ENCODE measurements around the gene NUDCD3.
"Not testable (repeated sequence)": the region's sequence is repeated elsewhere in the genome, so short reads cannot be mapped to it uniquely, and the experiment has no call there.

Gene NUDCD3

DNA sequence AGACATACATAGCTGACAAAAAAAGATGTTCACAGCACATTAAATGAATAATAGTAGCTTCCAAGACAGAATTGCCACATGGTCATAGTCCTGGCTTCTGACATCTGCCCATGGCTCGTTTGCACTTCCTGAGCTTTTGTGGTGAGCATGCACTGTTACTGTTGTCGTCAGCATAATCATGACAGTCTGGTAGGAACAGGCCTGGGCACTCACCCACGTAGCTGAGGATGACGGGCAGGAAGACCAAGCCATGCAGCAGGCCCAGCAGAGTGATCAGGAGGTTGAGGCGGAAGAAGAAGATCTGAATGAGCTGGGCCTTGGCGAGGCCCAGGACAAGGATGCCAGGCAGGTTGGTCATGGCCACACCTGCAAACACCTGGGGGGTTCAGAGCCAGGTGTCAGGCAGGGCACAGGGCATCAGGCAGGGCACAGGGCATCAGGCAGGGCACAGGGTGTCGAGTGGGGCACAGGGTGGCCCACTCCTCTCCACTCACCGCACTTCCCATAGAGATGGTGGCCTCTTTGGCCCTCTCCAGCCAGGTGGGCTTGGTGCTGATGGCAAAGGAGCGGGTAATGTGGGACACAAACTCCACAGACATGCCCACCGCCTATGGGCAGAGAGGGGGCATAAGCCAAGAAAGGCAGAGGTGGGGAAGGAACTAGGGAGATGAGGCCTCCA, 25.3 kb upstream of the NUDCD3 start:
- Histone ChIP-seq H3K4me3 (ENCODE audit: low read length) (no peak overlapping the region), H3K27me3 (ENCODE audit: insufficient read depth, low read length) (no peaks in the 10 kb centered on the region; the same call in 1 of the 2 replicates), H3K36me3 (ENCODE audit: insufficient read depth, low read length) (no peaks in the 10 kb centered on the region), H3K9ac (ENCODE audit: low read depth, low read length) (no peak overlapping the region), H3K9me3 (ENCODE audit: insufficient read depth, low read depth, low read length) (no peaks in the 10 kb centered on the region), H3K27ac (ENCODE audit: low read depth, low read length) (no peak overlapping the region), H3K4me1 (ENCODE audit: insufficient read depth, low read length) (no peaks in the 10 kb centered on the region)
- 90% methylated on average over 10 of the region's 10 CpGs for WGBS

DNA sequence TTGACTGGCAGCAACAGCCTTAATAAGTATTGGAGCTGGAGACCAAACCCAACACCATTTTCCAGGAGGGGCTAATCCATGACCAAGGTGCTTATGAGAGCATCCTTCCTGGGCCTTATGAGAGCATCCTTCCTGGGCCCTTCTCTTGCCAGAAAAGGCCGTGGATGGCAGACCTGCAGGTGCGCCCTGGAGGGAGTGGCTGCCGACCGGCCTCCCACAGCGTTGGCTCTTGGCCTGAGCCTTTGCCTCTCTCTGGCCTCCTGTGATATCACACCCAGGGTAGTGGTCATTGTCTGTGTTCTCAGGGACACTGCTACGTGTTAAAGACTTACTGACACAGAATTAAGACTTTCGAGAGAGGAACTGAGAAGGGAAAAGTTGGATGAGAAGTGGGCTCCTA, 22.3 kb upstream of the NUDCD3 start:
- Histone ChIP-seq H3K27me3 (ENCODE audit: insufficient read depth, low read length) (no peaks in the 10 kb centered on the region), H3K4me1 (ENCODE audit: insufficient read depth, low read length) (no peaks in the 10 kb centered on the region), H3K4me3 (ENCODE audit: low read length) (no peak overlapping the region), H3K9ac (ENCODE audit: low read depth, low read length) (no peak overlapping the region), H3K27ac (ENCODE audit: low read depth, low read length) (no peak overlapping the region), H3K9me3 (ENCODE audit: insufficient read depth, low read depth, low read length) (0 out of 2 replicates have a peak, but pooled peaks cover 3% of the 10 kb centered on the region), H3K36me3 (ENCODE audit: insufficient read depth, low read length) (no peaks in the 10 kb centered on the region)
- 86% methylated on average over 7 of the region's 7 CpGs for WGBS

DNA sequence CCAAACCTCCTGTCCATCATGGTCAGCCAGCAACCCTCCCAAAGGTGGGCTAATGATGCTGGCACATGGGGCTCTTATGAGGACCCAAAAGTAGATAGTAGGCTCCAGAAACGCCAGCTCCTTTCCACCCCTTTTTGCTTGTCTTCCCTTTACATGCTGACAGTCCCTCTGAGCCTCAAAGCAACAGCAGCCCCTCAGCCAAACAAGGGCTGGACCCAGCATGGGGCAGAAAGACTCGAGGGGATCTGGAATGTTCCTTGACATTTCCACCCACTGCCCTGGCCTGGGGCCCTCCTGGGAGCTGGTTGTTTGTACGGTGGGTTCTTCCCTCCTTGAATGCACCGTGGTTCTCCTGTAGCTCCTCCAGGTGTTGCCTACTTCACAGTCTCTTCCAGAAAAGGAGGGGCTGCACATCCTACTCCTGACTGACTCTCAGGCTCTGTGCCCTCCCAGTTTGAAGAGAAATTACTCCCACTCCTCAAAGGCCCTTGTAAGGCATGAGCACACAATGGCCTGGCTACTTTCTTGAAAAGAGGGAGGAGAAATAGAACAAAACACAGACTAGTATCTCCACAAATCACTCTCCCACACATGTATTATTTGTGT, 21.5 kb upstream of the NUDCD3 start:
- H3K36me3 ChIP-seq (ENCODE audit: insufficient read depth, low read length) = no peaks in the 10 kb centered on the region
- WGBS = 68% methylated on average over 4 of the region's 4 CpGs
- no peaks in the 10 kb centered on the region for H3K27me3 ChIP-seq (ENCODE audit: insufficient read depth, low read length)

DNA sequence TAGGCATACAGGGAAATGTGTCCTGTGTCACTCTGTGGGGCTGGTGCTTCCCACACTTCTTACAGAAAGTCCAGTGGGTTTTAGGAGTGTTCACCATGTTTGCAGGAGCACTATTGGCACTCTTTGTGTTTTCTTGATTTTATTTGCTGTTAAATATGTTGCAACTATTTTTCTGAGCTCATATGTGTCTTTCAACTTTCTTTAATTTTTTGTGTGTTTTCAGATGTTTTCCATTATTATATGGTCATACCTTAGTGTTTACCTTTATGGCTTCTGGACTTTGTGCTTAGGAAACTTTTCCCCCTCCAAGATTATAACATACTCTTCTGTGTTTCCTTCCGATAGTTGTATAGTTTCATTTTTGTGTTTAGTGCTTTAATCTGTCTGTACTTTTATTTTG, 20.8 kb upstream of the NUDCD3 start:
- no CpG with 5 or more reads among the region's 1 CpG for WGBS
- no peak overlapping the region for H3K27ac ChIP-seq (ENCODE audit: low read depth, low read length)
- no peak overlapping the region for H3K9ac ChIP-seq (ENCODE audit: low read depth, low read length)
- H3K9me3 ChIP-seq (ENCODE audit: insufficient read depth, low read depth, low read length) = 0 out of 2 replicates have a peak, but pooled peaks cover 3% of the 10 kb centered on the region
- no peaks in the 10 kb centered on the region for H3K36me3 ChIP-seq (ENCODE audit: insufficient read depth, low read length)
- no peaks in the 10 kb centered on the region for H3K27me3 ChIP-seq (ENCODE audit: insufficient read depth, low read length)
- H3K4me1 ChIP-seq (ENCODE audit: insufficient read depth, low read length) = no peaks in the 10 kb centered on the region
- no peak overlapping the region for H3K4me3 ChIP-seq (ENCODE audit: low read length)

More for the DNA sequence above, 21.5 kb upstream of the NUDCD3 start:
- H3K4me1 ChIP-seq (ENCODE audit: insufficient read depth, low read length) = no peaks in the 10 kb centered on the region
- no peak overlapping the region for H3K9ac ChIP-seq (ENCODE audit: low read depth, low read length)
- H3K4me3 ChIP-seq (ENCODE audit: low read length) = no peak overlapping the region
- 0 out of 2 replicates have a peak, but pooled peaks cover 3% of the 10 kb centered on the region for H3K9me3 ChIP-seq (ENCODE audit: insufficient read depth, low read depth, low read length)
- no peak overlapping the region for H3K27ac ChIP-seq (ENCODE audit: low read depth, low read length)

DNA sequence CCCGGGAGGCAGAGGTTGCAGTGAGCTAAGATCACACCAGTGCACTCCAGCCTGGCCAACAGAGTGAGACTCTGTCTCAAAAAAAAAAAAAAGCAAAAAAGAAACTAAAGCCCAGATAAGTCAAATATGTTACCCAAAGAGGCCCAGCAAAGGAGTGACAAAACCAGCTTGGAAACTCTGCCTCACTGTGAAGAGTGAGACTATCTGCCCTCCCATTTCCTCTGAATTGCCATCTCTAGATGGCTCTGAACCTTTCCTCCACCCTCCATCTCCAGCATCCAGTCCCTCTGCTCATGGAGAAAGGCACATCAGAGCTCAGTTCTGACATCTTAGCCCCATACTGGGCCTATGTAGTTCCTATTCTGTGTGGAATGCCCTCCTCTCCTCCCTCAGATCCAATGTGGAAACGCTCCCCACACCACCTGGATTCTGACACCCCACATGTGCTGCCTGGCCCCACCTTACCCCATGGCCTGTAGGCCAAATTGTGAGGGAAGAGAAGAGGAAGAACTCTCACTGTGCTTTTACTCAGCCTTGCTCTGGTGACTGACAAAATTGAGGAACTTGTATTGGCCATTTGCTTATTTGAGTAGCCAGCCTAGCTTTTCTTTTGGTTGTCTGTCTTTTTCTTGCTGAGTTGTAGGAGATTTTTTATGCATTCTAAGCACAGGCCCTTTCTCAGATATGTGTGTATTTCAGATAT, 18.0 kb upstream of the NUDCD3 start:
- H3K4me3 ChIP-seq (ENCODE audit: low read length) = no peak overlapping the region
- WGBS = 69% methylated on average over 2 of the region's 2 CpGs

DNA sequence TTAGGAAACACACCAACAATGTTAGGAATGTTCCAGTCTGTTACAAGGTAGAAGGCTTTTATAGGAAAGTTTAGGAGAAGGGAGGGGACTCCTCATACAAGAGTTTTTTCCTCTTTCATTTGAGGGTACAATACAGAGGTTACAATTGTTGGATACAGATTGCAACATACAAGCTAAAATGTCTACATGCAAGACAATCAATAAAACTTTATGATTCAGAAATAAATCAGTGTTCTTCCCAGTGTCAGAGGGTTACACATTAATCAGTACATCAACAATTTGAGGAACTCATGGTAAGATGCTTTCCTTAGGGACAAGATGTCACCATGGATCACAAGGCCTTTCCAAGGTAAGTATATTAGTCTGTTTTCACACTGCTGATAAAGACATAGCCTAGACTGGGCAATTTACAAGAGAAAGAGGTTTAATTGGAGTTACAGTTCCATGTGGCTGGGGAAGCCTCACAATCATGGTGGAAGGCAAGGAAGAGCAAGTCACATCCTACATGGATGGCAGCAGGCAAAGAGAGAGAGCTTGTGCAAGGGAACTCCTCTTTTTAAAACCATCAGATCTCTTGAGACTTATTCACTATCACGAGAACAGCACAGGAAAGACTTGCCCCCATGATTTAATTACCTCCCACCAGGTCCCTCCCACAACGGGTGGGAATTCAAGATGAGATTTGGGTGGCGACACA, 16.3 kb upstream of the NUDCD3 start:
- peaks cover 13% of the 10 kb centered on the region; the same call in 1 of the 2 replicates for H3K27me3 ChIP-seq (ENCODE audit: insufficient read depth, low read length)
- not testable (repeated sequence) for H3K9ac ChIP-seq (ENCODE audit: low read depth, low read length); H3K4me1 ChIP-seq (ENCODE audit: insufficient read depth, low read length); H3K4me3 ChIP-seq (ENCODE audit: low read length); H3K36me3 ChIP-seq (ENCODE audit: insufficient read depth, low read length); H3K9me3 ChIP-seq (ENCODE audit: insufficient read depth, low read depth, low read length); H3K27ac ChIP-seq (ENCODE audit: low read depth, low read length)
- 85% methylated on average over 3 of the region's 3 CpGs for WGBS

More for the DNA sequence above, 18.0 kb upstream of the NUDCD3 start:
- Histone ChIP-seq H3K36me3 (ENCODE audit: insufficient read depth, low read length) (no peaks in the 10 kb centered on the region), H3K9me3 (ENCODE audit: insufficient read depth, low read depth, low read length) (0 out of 2 replicates have a peak, but pooled peaks cover 3% of the 10 kb centered on the region), H3K27me3 (ENCODE audit: insufficient read depth, low read length) (peaks cover 2% of the 10 kb centered on the region; the same call in 1 of the 2 replicates), H3K9ac (ENCODE audit: low read depth, low read length) (no peak overlapping the region), H3K27ac (ENCODE audit: low read depth, low read length) (no peak overlapping the region), H3K4me1 (ENCODE audit: insufficient read depth, low read length) (no peaks in the 10 kb centered on the region)

DNA sequence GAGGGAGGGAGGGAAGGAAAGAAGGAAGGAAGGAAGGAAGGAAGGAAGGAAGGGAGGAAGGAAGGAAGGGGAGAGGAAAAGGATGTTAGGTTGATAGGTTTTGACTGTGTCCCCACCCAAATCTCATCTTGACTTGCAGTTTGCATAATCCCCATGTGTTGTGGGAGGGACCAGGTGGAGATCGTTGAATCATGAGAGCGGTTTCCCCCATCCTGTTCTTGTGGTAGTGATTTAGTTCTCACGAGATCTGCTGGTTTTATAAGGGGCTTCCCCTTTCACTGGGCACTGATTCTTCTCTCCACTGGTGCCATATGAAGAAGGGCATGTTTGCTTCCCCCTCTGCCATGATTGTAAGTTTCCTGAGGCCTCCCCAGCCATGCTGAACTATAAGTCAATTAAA, 15.1 kb upstream of the NUDCD3 start:
- Histone ChIP-seq H3K36me3 (ENCODE audit: insufficient read depth, low read length) (no peaks in the 10 kb centered on the region), H3K4me1 (ENCODE audit: insufficient read depth, low read length) (no peaks in the 10 kb centered on the region), H3K27me3 (ENCODE audit: insufficient read depth, low read length) (peaks cover 14% of the 10 kb centered on the region; the same call in 1 of the 2 replicates), H3K9me3 (ENCODE audit: insufficient read depth, low read depth, low read length) (0 out of 2 replicates have a peak, but pooled peaks cover 3% of the 10 kb centered on the region), H3K9ac (ENCODE audit: low read depth, low read length) (no peak overlapping the region), H3K27ac (ENCODE audit: low read depth, low read length) (no peak overlapping the region), H3K4me3 (ENCODE audit: low read length) (no peak overlapping the region)
- WGBS = 69% methylated on average over 3 of the region's 3 CpGs

DNA sequence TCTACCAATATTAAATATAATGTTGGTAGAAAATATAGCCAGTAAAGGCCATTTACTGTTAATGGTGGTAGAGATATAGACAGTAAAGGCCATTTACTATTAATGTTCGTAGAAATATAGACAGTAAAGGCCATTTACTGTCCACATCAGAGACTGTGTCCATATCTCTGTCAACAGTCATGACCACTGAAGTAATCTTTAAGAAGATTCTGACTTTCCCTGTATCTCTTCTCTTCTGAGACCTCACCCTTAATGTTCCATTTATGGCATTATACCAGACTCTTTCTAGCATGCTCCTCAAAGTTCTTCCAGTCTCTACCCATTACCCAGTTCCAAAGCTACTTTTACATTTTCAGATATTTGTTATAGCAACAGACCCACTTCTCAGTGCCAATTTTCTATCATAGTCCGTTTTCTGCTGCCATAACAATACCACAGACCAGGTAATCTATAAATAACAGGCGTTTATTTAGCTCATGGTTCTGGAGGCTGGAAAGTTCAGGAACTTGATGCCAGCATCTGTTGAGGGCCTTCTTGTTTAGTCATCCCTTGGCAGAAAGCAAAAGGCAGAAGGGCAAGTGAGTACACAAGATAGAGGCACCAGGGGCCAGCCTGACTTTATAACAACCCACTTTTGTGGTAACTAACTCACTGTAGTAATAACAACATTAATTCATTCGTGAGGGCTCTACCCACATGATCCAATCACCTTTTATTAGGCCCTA, 7.9 kb upstream of the NUDCD3 start:
- Histone ChIP-seq H3K4me1 (ENCODE audit: insufficient read depth, low read length) (no peaks in the 10 kb centered on the region), H3K36me3 (ENCODE audit: insufficient read depth, low read length) (no peaks in the 10 kb centered on the region), H3K4me3 (ENCODE audit: low read length) (no peak overlapping the region), H3K27me3 (ENCODE audit: insufficient read depth, low read length) (peaks cover 25% of the 10 kb centered on the region; the same call in 1 of the 2 replicates), H3K9me3 (ENCODE audit: insufficient read depth, low read depth, low read length) (no peaks in the 10 kb centered on the region), H3K27ac (ENCODE audit: low read depth, low read length) (no peak overlapping the region), H3K9ac (ENCODE audit: low read depth, low read length) (no peak overlapping the region)
- WGBS = 86% methylated on average over 4 of the region's 4 CpGs

DNA sequence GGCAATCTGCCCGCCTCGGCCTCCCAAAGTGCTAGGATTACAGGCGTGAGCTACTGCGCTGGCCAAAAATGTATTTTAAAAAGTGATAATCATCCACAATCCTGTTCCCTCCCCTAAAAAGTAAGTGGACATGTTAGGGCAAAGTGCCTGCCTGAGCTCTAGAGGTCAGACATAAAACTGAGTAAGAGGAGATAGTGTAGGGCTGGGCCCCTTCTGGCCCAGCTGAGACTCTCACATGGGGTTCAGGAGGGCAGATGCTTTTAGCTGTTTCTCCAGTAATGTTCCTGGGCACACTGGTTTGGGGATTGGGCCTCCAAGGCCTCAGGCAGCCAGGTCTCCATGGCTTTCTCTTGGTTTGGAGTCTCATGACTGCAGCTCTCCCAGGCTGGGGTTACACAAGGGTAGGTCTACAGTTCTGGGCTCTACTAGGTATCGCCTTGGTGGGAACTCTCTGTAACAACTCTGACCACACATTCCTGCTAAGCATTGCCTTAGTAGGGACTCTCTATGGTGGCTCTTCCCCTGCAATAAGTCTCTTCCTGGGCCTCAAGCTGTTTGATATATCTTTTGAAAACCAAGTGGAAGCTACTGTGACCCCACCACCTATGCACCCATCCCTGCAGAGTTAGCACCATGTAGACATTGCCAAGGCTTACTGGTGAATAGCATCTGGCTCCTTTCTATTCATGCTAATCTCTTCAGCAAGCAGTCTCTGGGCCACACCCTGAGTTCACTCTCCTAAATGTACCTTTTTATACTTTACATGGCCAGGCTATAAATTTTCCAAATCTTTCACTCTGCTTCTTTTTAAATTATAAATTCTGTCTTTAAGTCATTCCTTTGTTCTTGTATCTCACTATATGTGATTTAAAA, 6.9 kb upstream of the NUDCD3 start:
- 85% methylated on average over 4 of the region's 5 CpGs for WGBS
- Histone ChIP-seq H3K36me3 (ENCODE audit: insufficient read depth, low read length) (no peaks in the 10 kb centered on the region), H3K4me3 (ENCODE audit: low read length) (no peak overlapping the region)

DNA sequence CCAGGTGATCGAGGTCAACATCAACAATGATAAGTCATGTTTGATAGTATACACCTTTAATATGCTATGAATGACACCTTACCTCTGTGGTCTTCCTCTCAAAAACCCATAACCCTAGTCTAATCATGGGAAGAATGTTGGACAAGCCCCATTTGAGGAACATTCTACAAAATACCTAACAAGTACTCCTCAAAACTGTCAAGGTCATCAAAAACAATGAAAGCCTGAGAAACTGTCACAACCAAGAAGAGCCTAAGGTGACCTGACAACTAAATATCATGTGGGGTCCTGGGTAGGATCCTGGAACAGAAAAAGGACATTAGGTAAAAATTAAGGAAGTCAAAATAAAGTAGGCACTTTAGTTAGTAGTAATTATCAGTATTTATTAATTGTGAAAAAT, 5.9 kb upstream of the NUDCD3 start:
- no CpG with 5 or more reads among the region's 1 CpG for WGBS
- Histone ChIP-seq H3K4me3 (ENCODE audit: low read length) (no peak overlapping the region), H3K27me3 (ENCODE audit: insufficient read depth, low read length) (peaks cover 14% of the 10 kb centered on the region; the same call in 1 of the 2 replicates)

More for the DNA sequence above, 6.9 kb upstream of the NUDCD3 start:
- peaks cover 22% of the 10 kb centered on the region; the same call in 1 of the 2 replicates for H3K27me3 ChIP-seq (ENCODE audit: insufficient read depth, low read length)
- no peak overlapping the region for H3K27ac ChIP-seq (ENCODE audit: low read depth, low read length)
- H3K9ac ChIP-seq (ENCODE audit: low read depth, low read length) = no peak overlapping the region
- no peaks in the 10 kb centered on the region for H3K9me3 ChIP-seq (ENCODE audit: insufficient read depth, low read depth, low read length)
- no peaks in the 10 kb centered on the region for H3K4me1 ChIP-seq (ENCODE audit: insufficient read depth, low read length)

More for the DNA sequence above, 5.9 kb upstream of the NUDCD3 start:
- Histone ChIP-seq H3K9me3 (ENCODE audit: insufficient read depth, low read depth, low read length) (no peaks in the 10 kb centered on the region), H3K4me1 (ENCODE audit: insufficient read depth, low read length) (0 out of 2 replicates have a peak, but pooled peaks cover 1% of the 10 kb centered on the region), H3K9ac (ENCODE audit: low read depth, low read length) (no peak overlapping the region), H3K27ac (ENCODE audit: low read depth, low read length) (no peak overlapping the region), H3K36me3 (ENCODE audit: insufficient read depth, low read length) (no peaks in the 10 kb centered on the region)

All from HUES64 (cell line).